Bronchial epithelial cell (primary cell): Measurements from ENCODE around the gene RNASE11. TPM values are rescaled to one million over a fixed set of nuclear protein-coding genes. Genes with fewer than 3 reads are reported as not detected.

Experiments used
- DNase-seq: peaks from one replicate; pipeline ENCODE4 v3.0.0-alpha.2; 2010; ENCODE audit warnings: low read depth
- FAIRE-seq: peaks from 2 replicates; lab custom pipeline; 2011; peaks lifted over from hg19 to GRCh38; lab: Jason Lieb, UNC
- H3K27me3 ChIP-seq: 2 replicates; pipeline ENCODE4 v1.5.1; 2011; ENCODE audit warnings: low read length; ENCODE audit not compliant: control insufficient read depth, insufficient read depth
- H3K36me3 ChIP-seq: 2 replicates; pipeline ENCODE4 v1.5.1; 2011; ENCODE audit warnings: low read length; ENCODE audit not compliant: control insufficient read depth, insufficient read depth
- H3K4me3 ChIP-seq: 2 replicates; pipeline ENCODE4 v1.5.1; 2011; ENCODE audit warnings: mild to moderate bottlenecking, low read depth, low read length, control low read depth
- total RNA-seq: library from RNA; depleted of rRNA; stranded (reverse); fragments of >200 nt; gene quantifications from 2 replicates; pipeline ENCODE4 v1.2.1, GENCODE V29; 2014
- TF ChIP-seq, protein P1 (sequence below): IDR thresholded peaks from 2 replicates; pipeline ENCODE4 v1.5.1; 2011; ENCODE audit warnings: mild to moderate bottlenecking, moderate library complexity, low read length, control low read depth, inconsistent platforms; ENCODE audit not compliant: insufficient read depth, severe bottlenecking

RNASE11 gene
- total RNA-seq, 1 donor from 2014 or later = not detected

DNA sequence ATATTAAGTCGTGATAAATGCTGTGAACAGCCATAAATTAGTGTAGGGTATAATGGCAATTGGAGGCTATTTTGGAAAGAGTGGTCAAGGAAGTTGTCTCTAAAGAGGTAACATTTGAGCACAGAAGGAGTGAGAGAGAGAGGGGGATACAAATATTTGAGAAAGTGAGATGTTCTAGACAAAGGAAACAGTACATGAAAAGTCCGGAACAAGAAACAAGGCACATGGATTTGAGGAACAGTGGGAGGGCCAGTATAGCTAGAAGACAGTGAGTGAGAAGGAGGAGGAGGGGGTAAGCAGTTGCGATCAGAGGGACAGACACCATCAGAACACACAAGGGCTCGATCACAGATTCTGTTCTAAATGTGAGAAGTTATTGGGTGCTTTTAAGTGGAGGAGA is 23.5 kb upstream of the RNASE11 start:
- Histone ChIP-seq H3K36me3 (no peaks in the 10 kb centered on the region), H3K4me3 (no peak overlapping the region), H3K27me3 (no peaks in the 10 kb centered on the region)
- FAIRE-seq = no peak
- TF ChIP-seq, protein P1, sequence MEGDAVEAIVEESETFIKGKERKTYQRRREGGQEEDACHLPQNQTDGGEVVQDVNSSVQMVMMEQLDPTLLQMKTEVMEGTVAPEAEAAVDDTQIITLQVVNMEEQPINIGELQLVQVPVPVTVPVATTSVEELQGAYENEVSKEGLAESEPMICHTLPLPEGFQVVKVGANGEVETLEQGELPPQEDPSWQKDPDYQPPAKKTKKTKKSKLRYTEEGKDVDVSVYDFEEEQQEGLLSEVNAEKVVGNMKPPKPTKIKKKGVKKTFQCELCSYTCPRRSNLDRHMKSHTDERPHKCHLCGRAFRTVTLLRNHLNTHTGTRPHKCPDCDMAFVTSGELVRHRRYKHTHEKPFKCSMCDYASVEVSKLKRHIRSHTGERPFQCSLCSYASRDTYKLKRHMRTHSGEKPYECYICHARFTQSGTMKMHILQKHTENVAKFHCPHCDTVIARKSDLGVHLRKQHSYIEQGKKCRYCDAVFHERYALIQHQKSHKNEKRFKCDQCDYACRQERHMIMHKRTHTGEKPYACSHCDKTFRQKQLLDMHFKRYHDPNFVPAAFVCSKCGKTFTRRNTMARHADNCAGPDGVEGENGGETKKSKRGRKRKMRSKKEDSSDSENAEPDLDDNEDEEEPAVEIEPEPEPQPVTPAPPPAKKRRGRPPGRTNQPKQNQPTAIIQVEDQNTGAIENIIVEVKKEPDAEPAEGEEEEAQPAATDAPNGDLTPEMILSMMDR = no peak
- no peak for DNase-seq

GRCh38 chr14:20610002-20610765 is 22.4 kb upstream of the RNASE11 start:
- DNase-seq = peak; percentile 70
- TF ChIP-seq, protein P1 = no peak
- Histone ChIP-seq H3K36me3 (no peaks in the 10 kb centered on the region), H3K4me3 (peak overlapping the region; percentile 95), H3K27me3 (no peaks in the 10 kb centered on the region)
- FAIRE-seq = no peak

DNA sequence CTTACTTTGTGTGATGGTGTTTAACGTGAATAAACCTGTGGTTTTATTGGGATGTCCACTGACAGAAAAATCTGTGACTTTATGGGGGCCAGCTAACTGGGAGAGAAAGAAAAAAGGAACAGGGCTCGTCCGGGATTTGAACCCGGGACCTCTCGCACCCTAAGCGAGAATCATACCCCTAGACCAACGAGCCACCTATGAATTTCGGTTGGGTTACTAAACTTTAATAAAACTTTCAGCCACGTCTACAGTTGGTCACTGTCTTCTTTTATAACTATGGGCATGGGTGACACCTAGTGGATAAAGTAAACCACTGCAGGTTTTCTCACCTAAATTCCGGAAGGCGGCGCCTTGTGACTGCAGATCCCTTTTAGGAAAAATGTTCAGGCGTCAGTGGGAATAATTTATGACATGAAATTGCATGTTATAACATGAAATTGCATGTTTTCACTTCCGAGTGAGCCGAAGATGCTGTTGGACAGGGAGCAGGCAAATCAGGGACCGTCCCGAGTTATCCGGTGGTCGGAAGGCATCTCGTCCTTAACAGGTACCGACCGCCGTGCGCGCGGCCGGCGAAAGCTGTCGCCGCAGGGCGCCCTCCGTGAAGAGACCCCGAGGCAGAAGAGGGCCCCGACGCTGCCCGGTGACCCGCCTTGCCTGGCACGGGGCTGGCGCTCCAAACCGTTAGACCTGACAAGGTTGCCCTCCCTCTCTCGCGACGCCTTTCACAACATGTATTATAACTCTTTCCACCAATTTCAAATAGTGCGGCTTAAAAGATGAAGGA is 21.6 kb upstream of the RNASE11 start:
- no peaks in the 10 kb centered on the region for H3K27me3 ChIP-seq
- H3K36me3 ChIP-seq = no peaks in the 10 kb centered on the region
- TF ChIP-seq, protein P1 = peak; percentile 77
- H3K4me3 ChIP-seq = peak overlapping the region; percentile 95
- FAIRE-seq = no peak
- peak; percentile 93 for DNase-seq

GRCh38 chr14:20608383-20609110 is 20.7 kb upstream of the RNASE11 start:
- DNase-seq (no peak), FAIRE-seq (no peak)
- TF ChIP-seq, protein P1 = no peak
- Histone ChIP-seq H3K4me3 (no peak overlapping the region), H3K36me3 (no peaks in the 10 kb centered on the region), H3K27me3 (no peaks in the 10 kb centered on the region)

GRCh38 chr14:20607617-20608016 is 19.8 kb upstream of the RNASE11 start:
- no peaks in the 10 kb centered on the region for H3K36me3 ChIP-seq
- DNase-seq (no peak), FAIRE-seq (no peak)
- no peak overlapping the region for H3K4me3 ChIP-seq
- TF ChIP-seq, protein P1 = no peak
- H3K27me3 ChIP-seq = no peaks in the 10 kb centered on the region
